Neural progenitor cell (in vitro differentiated cells): ENCODE measurements around the gene UXT. TPM values are rescaled to one million over a fixed set of nuclear protein-coding genes. Genes with fewer than 3 reads are reported as not detected.

ENCODE experiments used
- DNase-seq: peaks from one replicate; pipeline ENCODE4 v3.0.0-alpha.2; 2016; ENCODE audit warnings: low spot score
- H2AFZ ChIP-seq: fragments of 200-600 bp; sonication (generic); replicated peaks from 2 replicates; pipeline ENCODE4 v1.6.1; 2016; ENCODE audit warnings: antibody characterized with exemption
- H3F3A ChIP-seq: fragments of 200-600 bp; sonication (generic); 2 replicates; pipeline ENCODE4 v1.6.1; 2016; ENCODE audit warnings: antibody characterized with exemption, low read depth
- H3K27ac ChIP-seq: fragments of 200-600 bp; sonication (generic); 2 replicates; pipeline ENCODE4 v1.5.1; 2016; ENCODE audit warnings: mild to moderate bottlenecking
- H3K27me3 ChIP-seq: fragments of 200-600 bp; sonication (generic); 2 replicates; pipeline ENCODE4 v1.6.1; 2016; ENCODE audit warnings: mild to moderate bottlenecking, moderate library complexity
- H3K36me3 ChIP-seq: fragments of 200-600 bp; sonication (generic); 2 replicates; pipeline ENCODE4 v1.5.1; 2016
- H3K4me1 ChIP-seq: fragments of 200-600 bp; sonication (generic); 2 replicates; pipeline ENCODE4 v1.6.1; 2016; ENCODE audit warnings: mixed run types
- H3K4me2 ChIP-seq: fragments of 200-600 bp; sonication (generic); 2 replicates; pipeline ENCODE4 v1.6.1; 2016
- H3K4me3 ChIP-seq: fragments of 200-600 bp; sonication (generic); 2 replicates; pipeline ENCODE4 v1.5.1; 2016
- H3K79me2 ChIP-seq: fragments of 200-600 bp; sonication (generic); 2 replicates; pipeline ENCODE4 v1.6.1; 2016; ENCODE audit warnings: low read depth
- H3K9ac ChIP-seq: fragments of 200-600 bp; sonication (generic); 2 replicates; pipeline ENCODE4 v1.6.1; 2016
- H3K9me3 ChIP-seq: fragments of 200-600 bp; sonication (generic); 2 replicates; pipeline ENCODE4 v1.5.1; 2016; ENCODE audit warnings: low read depth
- H4K20me1 ChIP-seq: fragments of 200-600 bp; sonication (generic); 2 replicates; pipeline ENCODE4 v1.6.1; 2016; ENCODE audit warnings: low read depth
- H3K27ac Mint-ChIP-seq: 3 replicates; pipeline ENCODE4 v1.8.0; 2021; ENCODE audit warnings: mixed read lengths
- H3K27me3 Mint-ChIP-seq: 2 replicates; pipeline ENCODE4 v1.8.0; 2022; ENCODE audit warnings: low read depth, mild to moderate bottlenecking, inconsistent platforms, moderate library complexity, mixed read lengths; ENCODE audit not compliant: insufficient read depth
- H3K36me3 Mint-ChIP-seq: 3 replicates; pipeline ENCODE4 v1.8.0; 2021; ENCODE audit warnings: mixed read lengths
- H3K4me1 Mint-ChIP-seq: 3 replicates; pipeline ENCODE4 v1.8.0; 2021; ENCODE audit warnings: mixed read lengths
- H3K4me3 Mint-ChIP-seq: 3 replicates; pipeline ENCODE4 v1.8.0; 2021; ENCODE audit warnings: mild to moderate bottlenecking, moderate library complexity, mixed read lengths
- H3K9me3 Mint-ChIP-seq: 3 replicates; pipeline ENCODE4 v1.8.0; 2020; ENCODE audit warnings: mixed read lengths
- CTCF ChIP-seq: fragments of 200-600 bp; sonication (generic); IDR thresholded peaks from 2 replicates; pipeline ENCODE4 v1.5.1; 2017; ENCODE audit warnings: antibody characterized with exemption, mild to moderate bottlenecking
- EZH2 ChIP-seq: fragments of 200-600 bp; sonication (generic); IDR thresholded peaks from 2 replicates; pipeline ENCODE4 v1.6.1; 2017; ENCODE audit warnings: antibody characterized with exemption, mild to moderate bottlenecking, moderate library complexity
- EZH2phosphoT487 ChIP-seq: fragments of 200-600 bp; sonication (generic); IDR thresholded peaks from 2 replicates; pipeline ENCODE4 v1.6.1; 2017; ENCODE audit warnings: antibody characterized with exemption
- total RNA-seq: library from RNA; depleted of rRNA; stranded (reverse); fragments of >200 nt; gene quantifications from 2 replicates; pipeline ENCODE4 v1.2.3, GENCODE V29; 2015; ENCODE audit warnings: low replicate concordance

The UXT gene
- total RNA-seq, 1 donor from 2014 or later: 91.9 TPM

- Mint-ChIP-seq H3K36me3 (no peaks in the 10 kb centered on the region), H3K27me3 (peaks cover 2% of the 10 kb centered on the region), H3K9me3 (peaks cover 15% of the 10 kb centered on the region), H3K4me3 (peak overlapping the region; percentile 85), H3K27ac (no peak overlapping the region), H3K4me1 (peaks cover 22% of the 10 kb centered on the region)
- Histone ChIP-seq H4K20me1 (peaks cover 2% of the 10 kb centered on the region), H3K4me3 (peak overlapping the region; percentile 93), H3K4me2 (peak overlapping the region; percentile 75), H2AFZ (no peak overlapping the region), H3K4me1 (peaks cover 4% of the 10 kb centered on the region), H3K27ac (no peak overlapping the region), H3K79me2 (peaks cover 24% of the 10 kb centered on the region), H3K36me3 (no peaks in the 10 kb centered on the region), H3K9ac (peak overlapping the region; percentile 71), H3K27me3 (no peaks in the 10 kb centered on the region), H3F3A (peaks cover 9% of the 10 kb centered on the region), H3K9me3 (no peaks in the 10 kb centered on the region)
- no peak for TF ChIP-seq EZH2
- TF ChIP-seq EZH2phosphoT487: no peak
- no peak for TF ChIP-seq CTCF
- no peak for DNase-seq
These were observed 9.2 kb downstream of the UXT start for GRCh38 chrX:47649781-47650163.

DNA sequence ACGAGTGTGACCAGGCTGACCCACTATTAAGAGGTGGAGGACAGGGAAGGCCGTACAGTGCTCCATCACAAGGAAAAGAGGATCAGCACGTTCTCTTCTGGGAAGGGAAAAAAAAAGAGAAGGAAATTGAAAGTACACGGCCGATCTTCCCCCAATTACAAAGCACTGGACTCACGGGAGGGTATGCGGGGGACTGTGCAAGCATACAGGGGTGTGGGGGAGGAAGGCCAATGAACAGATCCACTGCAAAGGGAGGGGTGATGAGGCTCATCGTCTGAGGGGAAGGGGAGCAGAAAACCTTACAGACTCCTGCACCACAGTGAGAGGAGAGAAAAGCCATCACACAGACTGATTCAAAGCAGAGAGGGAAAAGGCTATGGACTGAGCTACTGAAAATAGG is 9.7 kb downstream of the UXT start:
- DNase-seq: no peak
- no peak for TF ChIP-seq EZH2
- no peak for TF ChIP-seq CTCF
- no peak for TF ChIP-seq EZH2phosphoT487
- Mint-ChIP-seq H3K27me3 (peaks cover 3% of the 10 kb centered on the region), H3K9me3 (peaks cover 15% of the 10 kb centered on the region), H3K4me1 (peaks cover 23% of the 10 kb centered on the region), H3K36me3 (no peaks in the 10 kb centered on the region), H3K4me3 (peak overlapping the region; percentile 85), H3K27ac (peak overlapping the region; percentile 33)
- Histone ChIP-seq H3K4me2 (peak overlapping the region; percentile 75), H3K36me3 (no peaks in the 10 kb centered on the region), H2AFZ (no peak overlapping the region), H3K4me3 (peak overlapping the region; percentile 93), H3K9me3 (no peaks in the 10 kb centered on the region), H4K20me1 (peaks cover 7% of the 10 kb centered on the region), H3K79me2 (peaks cover 24% of the 10 kb centered on the region), H3K27me3 (no peaks in the 10 kb centered on the region), H3K9ac (no peak overlapping the region), H3K4me1 (peaks cover 4% of the 10 kb centered on the region), H3F3A (peaks cover 9% of the 10 kb centered on the region), H3K27ac (no peak overlapping the region)

DNA sequence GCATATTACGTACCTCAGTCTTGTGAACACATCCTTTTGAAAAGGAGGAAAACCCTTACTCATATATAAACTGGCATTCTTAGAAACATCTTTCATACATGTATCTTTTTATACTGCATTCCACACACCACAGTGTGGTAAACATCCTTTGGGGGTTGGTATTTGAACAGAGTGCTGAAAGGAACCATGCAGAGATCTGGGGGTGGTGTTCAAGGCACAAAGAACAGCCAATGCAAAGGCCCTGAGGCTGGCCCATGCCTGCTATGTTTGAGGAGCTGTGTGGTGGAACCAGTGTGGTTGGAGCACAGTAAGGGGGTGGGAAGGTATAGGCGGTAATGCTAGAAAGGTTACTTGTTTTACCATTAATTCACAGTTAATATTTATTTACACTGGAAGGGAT is 10.6 kb downstream of the UXT start:
- TF ChIP-seq CTCF (no peak), EZH2phosphoT487 (no peak), EZH2 (no peak)
- H3F3A ChIP-seq: peaks cover 9% of the 10 kb centered on the region
- peaks cover 2% of the 10 kb centered on the region for H3K36me3 Mint-ChIP-seq
- H3K9ac ChIP-seq: no peak overlapping the region
- H3K9me3 Mint-ChIP-seq: peaks cover 15% of the 10 kb centered on the region
- peaks cover 23% of the 10 kb centered on the region for H3K4me1 Mint-ChIP-seq
- no peaks in the 10 kb centered on the region for H3K36me3 ChIP-seq
- H3K27ac Mint-ChIP-seq: no peak overlapping the region
- H4K20me1 ChIP-seq: peaks cover 9% of the 10 kb centered on the region
- no peak overlapping the region for H2AFZ ChIP-seq
- H3K27me3 Mint-ChIP-seq: peaks cover 6% of the 10 kb centered on the region
- H3K27ac ChIP-seq: no peak overlapping the region
- H3K27me3 ChIP-seq: no peaks in the 10 kb centered on the region
- peaks cover 24% of the 10 kb centered on the region for H3K79me2 ChIP-seq
- H3K4me3 ChIP-seq: no peak overlapping the region
- no peak for DNase-seq
- H3K4me3 Mint-ChIP-seq: peak overlapping the region; percentile 85
- H3K4me1 ChIP-seq: peaks cover 4% of the 10 kb centered on the region
- H3K9me3 ChIP-seq: no peaks in the 10 kb centered on the region
- no peak overlapping the region for H3K4me2 ChIP-seq
